NCI-H446 (cell line): ENCODE results near the gene CYP2B6.
"Not testable (repeated sequence)": the region's sequence is repeated elsewhere in the genome, so short reads cannot be mapped to it uniquely, and the experiment has no call there.

Experiments used
- DNase-seq, 2 experiments: peaks; one replicate each; lab custom pipeline; 2025; lab: John Stamatoyannopoulos, UW

Gene CYP2B6

DNA sequence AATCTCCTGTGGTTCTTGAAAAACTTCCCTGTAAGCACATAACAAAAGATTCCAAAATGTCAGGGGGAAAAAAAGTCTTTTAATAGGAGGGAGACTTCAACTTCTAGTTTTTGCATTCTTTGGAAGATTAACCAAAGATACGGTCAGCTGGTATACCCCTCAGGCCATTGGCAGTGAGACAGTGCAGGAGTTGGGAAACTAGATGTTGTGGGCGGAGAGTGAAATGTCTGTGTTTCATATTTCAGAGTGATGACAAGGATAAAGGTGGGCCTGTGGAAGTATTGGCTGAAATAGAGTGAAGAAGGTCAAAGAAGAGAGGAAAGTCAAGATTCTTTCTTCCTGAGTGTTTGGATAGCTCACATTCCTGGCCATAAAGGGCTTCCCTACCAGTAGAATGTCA lies 40.8 kb downstream of the CYP2B6 start:
- no peak for DNase-seq

DNA sequence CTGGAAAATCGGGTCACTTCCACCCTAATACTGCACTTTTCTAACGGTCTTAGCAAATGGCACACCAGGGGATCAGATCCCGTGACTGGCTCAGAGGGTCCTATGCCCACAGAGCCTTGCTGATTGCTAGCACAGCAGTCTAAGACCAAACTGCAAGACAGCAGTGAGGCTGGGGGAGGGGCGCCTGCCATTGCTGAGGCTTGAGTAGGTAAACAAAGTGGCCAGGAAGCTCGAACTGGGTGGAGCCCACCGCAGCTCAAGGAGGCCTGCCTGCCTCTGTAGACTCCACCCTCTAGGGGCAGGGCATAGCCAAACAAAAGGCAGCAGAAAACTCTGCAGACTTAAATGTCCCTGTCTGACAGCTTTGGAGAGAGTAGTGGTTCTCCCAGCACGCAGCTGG lies 42.2 kb downstream of the CYP2B6 start:
- DNase-seq = not testable (repeated sequence)

DNA sequence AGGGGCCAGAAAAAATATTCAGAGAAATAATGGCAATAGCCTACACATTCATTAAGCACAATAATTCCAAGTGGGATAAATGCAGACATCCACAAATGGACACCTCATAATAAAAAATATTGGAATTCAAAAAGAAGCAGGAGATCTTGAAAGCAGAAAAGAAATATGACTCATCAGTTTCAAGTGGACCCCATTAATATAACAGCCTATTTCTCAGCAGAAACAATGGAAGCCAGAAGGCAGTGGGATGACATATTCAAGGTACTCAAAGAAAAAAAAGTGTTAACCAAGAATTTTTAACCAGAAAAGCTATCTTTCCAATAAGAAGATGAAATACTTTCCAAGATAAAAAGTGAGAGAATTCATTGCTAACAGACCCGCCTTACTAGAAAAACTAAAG lies 48.7 kb downstream of the CYP2B6 start:
- DNase-seq = no peak

DNA sequence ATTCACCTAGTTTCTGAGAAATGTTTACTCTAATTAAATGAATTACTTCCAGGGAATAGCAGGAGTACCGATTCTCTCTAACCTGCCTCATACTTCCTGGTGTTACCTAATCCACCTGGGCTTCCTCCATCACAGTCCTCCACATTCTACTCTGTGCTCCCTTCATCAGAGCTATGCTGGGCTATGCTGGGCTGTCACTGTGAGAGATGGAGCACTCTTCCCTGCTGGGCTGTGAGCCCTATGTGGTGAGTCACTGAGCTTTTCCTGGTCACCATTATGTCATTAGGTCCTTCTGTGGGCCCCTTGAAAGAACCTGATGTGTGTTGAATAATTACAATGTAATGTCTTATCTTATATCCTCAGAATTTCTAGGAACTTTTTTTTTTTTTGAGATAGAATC lies 54.0 kb downstream of the CYP2B6 start:
- DNase-seq = not testable (repeated sequence)

DNA sequence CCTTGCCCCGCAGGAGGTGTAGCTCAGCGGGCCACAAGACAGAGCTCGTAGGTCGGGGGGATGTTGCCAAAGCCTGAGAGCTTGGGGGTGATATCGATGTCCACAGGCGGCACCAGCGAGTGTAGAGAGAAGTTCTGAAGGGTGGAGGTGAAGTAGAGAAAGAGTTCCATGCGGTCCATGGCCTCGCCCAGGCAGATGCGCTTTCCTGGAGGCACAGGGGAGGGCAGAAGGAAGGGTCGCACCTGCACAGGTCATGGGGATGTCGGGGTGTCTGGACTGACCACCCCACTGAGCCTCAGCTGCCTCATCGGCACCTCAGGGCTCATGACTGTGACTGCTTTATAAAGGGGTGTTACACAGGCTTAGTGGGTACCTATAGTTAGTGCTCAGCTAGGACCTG lies 59.3 kb downstream of the CYP2B6 start:
- no peak for DNase-seq

DNA sequence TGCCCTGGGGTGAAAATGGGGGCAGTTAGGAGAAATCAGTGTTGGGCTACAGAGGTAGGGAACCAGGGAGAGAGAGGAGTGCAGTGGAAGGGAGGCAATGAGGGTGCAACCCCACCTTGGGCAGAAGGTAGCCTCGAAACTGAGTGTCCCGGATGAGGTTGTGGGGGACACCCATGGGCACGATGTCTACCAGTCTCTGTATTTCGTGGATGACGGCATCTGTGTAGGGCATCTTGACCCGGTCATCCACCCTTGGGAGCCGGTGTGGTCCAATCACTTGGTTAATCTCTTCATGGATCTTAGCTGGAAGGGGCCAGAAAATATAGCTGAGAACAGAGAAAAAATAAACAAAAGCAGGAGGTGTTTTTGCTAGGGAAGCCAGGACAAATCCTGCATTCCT lies 61.1 kb downstream of the CYP2B6 start:
- DNase-seq = not testable (repeated sequence)

DNA sequence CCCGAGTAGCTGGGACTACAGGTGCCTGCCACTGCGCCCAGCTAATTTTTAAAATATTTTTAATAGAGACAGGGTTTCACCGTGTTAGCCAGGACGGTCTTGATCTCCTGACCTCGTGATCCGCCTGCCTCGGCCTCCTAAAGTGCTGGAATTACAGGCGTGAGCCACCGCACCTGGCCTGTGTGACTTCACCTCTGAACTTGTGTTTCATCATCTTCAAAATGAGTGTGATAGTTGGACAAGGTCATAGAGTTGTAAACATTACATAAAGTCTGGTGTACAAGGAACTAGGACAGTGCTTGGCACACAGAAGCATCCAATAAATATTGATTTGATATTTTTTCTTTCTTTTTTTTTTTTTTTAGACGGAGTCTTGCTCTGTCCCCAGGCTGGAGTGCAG lies 62.2 kb downstream of the CYP2B6 start:
- not testable (repeated sequence) for DNase-seq

DNA sequence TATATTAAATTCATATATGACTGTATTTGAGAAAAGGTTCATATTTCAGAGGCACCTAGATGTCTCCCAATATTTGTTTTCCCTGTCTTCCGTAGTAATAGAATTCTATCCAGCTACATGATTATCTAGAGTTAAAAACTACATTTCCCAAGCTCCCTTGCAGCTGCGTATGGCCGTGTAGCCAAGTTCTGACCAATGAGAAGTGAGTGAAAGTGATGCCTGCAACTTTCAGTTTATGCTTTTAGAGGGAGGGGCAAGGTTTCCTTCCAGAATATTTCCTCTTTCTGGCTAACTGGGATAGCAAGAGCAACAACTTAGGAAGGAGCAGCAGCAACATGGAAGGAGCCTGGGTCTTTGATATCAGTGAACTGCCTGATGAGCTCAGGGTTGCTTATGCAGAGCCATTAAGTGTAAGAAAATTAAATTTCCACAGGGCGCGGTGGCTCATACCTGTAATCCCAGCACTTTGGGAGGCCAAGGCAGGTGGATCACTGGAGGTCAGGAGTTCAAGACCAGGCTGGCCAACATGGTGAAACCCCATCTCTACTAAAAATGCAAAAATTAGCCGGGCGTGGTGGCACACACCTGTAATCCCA lies 74.0 kb downstream of the CYP2B6 start:
- DNase-seq = no peak
